Calu3 (cell line): ENCODE measurements around the gene S1PR5. TPM values are rescaled to one million over a fixed set of nuclear protein-coding genes. Genes with fewer than 3 reads are reported as not detected.

Experiments
- BruUV-seq: library from RNA; stranded (reverse); fragments of 400-500 nt; replicated peaks from 2 replicates; lab custom pipeline; 2021; lab: Mats Ljungman, UMichigan
- CTCF ChIA-PET: fragments of 300-600 bp; sonication (Branson Sonifier 250); formaldehyde crosslinking; loops from one replicate; lab custom pipeline; 2022; ENCODE audit warnings: antibody characterized with exemption; lab: Charles Lee
- DNase-seq: peaks from one replicate; pipeline ENCODE4 v3.0.0; 2022
- H3K27ac Mint-ChIP-seq: one replicate; pipeline ENCODE4 v1.8.0; 2022; ENCODE audit warnings: mixed read lengths; ENCODE audit not compliant: unreplicated experiment
- H3K27me3 Mint-ChIP-seq: one replicate; pipeline ENCODE4 v1.8.0; 2022; ENCODE audit warnings: mixed read lengths; ENCODE audit not compliant: unreplicated experiment
- H3K36me3 Mint-ChIP-seq: one replicate; pipeline ENCODE4 v1.8.0; 2022; ENCODE audit warnings: mild to moderate bottlenecking, moderate library complexity, mixed read lengths; ENCODE audit not compliant: insufficient read depth, unreplicated experiment
- H3K4me1 Mint-ChIP-seq: one replicate; pipeline ENCODE4 v1.8.0; 2022; ENCODE audit warnings: mild to moderate bottlenecking, low read depth, mixed read lengths; ENCODE audit not compliant: unreplicated experiment
- H3K4me3 Mint-ChIP-seq: one replicate; pipeline ENCODE4 v1.8.0; 2022; ENCODE audit warnings: mild to moderate bottlenecking, low read depth, moderate library complexity, mixed read lengths; ENCODE audit not compliant: unreplicated experiment
- H3K9me3 Mint-ChIP-seq: one replicate; pipeline ENCODE4 v1.8.0; 2022; ENCODE audit warnings: low read depth, mixed read lengths; ENCODE audit not compliant: unreplicated experiment
- CTCF ChIP-seq: fragments of 200-600 bp; IDR thresholded peaks from one replicate; pipeline ENCODE4 v1.8.0; 2022; ENCODE audit warnings: antibody characterized with exemption; ENCODE audit not compliant: unreplicated experiment
- intact Hi-C: fragments of 100-400 bp; cut with micrococcal nuclease; formaldehyde crosslinking; loops from one replicate; pipeline ENCODE4 v1.10.0; 2022; ENCODE audit not compliant: unreplicated experiment
- total RNA-seq: library from RNA; stranded (reverse); gene quantifications from 2 replicates; pipeline ENCODE4 v1.2.3, GENCODE V29; 2022

S1PR5 gene
- total RNA-seq, 1 experiment from 2014 or later: not detected

GRCh38 chr19:10525636-10526035, 8.4 kb upstream of the S1PR5 start:
- Mint-ChIP-seq H3K27me3 (no peaks in the 10 kb centered on the region), H3K4me3 (no peak overlapping the region), H3K4me1 (no peaks in the 10 kb centered on the region), H3K9me3 (no peaks in the 10 kb centered on the region), H3K27ac (no peak overlapping the region), H3K36me3 (no peaks in the 10 kb centered on the region)
- TF ChIP-seq CTCF: no peak
- BruUV-seq: no TSS peak
- CTCF ChIA-PET: no interaction called here
- DNase-seq: no peak
- intact Hi-C loops: no loop called here

GRCh38 chr19:10523135-10523636, 5.9 kb upstream of the S1PR5 start:
- no peak overlapping the region for H3K4me3 Mint-ChIP-seq

GRCh38 chr19:10521461-10522171, 4.4 kb upstream of the S1PR5 start:
- CTCF ChIA-PET: interaction anchor here (0.7 kb wide), 1 partner anchor 71 kb away, joined by 3 read pairs; no protein-coding TSS in a partner anchor
- no peaks in the 10 kb centered on the region for H3K36me3 Mint-ChIP-seq
- no peak overlapping the region for H3K4me3 Mint-ChIP-seq
- H3K9me3 Mint-ChIP-seq: no peaks in the 10 kb centered on the region
- intact Hi-C loops: no loop called here
- H3K27ac Mint-ChIP-seq: no peak overlapping the region
- peaks cover 37% of the 10 kb centered on the region for H3K27me3 Mint-ChIP-seq
- peaks cover 13% of the 10 kb centered on the region for H3K4me1 Mint-ChIP-seq
- no peak for DNase-seq
- no peak for TF ChIP-seq CTCF
- no TSS peak for BruUV-seq

More at GRCh38 chr19:10523135-10523636, 5.9 kb upstream of the S1PR5 start:
- Mint-ChIP-seq H3K9me3 (no peaks in the 10 kb centered on the region), H3K27me3 (peaks cover 23% of the 10 kb centered on the region), H3K4me1 (peaks cover 6% of the 10 kb centered on the region), H3K27ac (no peak overlapping the region), H3K36me3 (no peaks in the 10 kb centered on the region)
- BruUV-seq: no TSS peak
- intact Hi-C loops: no loop called here
- CTCF ChIA-PET: interaction anchor here (0.7 kb wide), 1 partner anchor 210 kb away, joined by 4 read pairs; no protein-coding TSS in a partner anchor
- DNase-seq: no peak
- TF ChIP-seq CTCF: no peak

- DNase-seq: peak; percentile 30
- no TSS peak for BruUV-seq
- Mint-ChIP-seq H3K36me3 (no peaks in the 10 kb centered on the region), H3K9me3 (no peaks in the 10 kb centered on the region), H3K27me3 (peaks cover 45% of the 10 kb centered on the region), H3K4me3 (no peak overlapping the region), H3K27ac (no peak overlapping the region), H3K4me1 (peaks cover 16% of the 10 kb centered on the region)
- CTCF ChIA-PET: interaction anchor here (0.6 to 0.7 kb wide), 3 partner anchors 15 to 70 kb away, joined by 3 to 4 read pairs (median 3); no protein-coding TSS in a partner anchor
- TF ChIP-seq CTCF: no peak
- intact Hi-C loops: no loop called here
Measured at GRCh38 chr19:10520652-10521318, 3.5 kb upstream of the S1PR5 start.
